H9 (cell line): ENCODE results near the gene ARID3C. TPM values are rescaled to one million over a fixed set of nuclear protein-coding genes. Genes with fewer than 3 reads are reported as not detected.

Experiments
- DNase-seq: peaks from one replicate; pipeline ENCODE4 v3.0.0-alpha.2; 2017
- H2AFZ ChIP-seq: one replicate; pipeline ENCODE4 v1.6.1; 2013; ENCODE audit warnings: mild to moderate bottlenecking, low read length, control low read depth, moderate library complexity
- H2AK5ac ChIP-seq: 2 replicates; pipeline ENCODE4 v1.6.1; 2013; ENCODE audit warnings: low read length, control low read depth, mixed read lengths; ENCODE audit not compliant: insufficient read length
- H2BK120ac ChIP-seq: one replicate; pipeline ENCODE4 v1.6.1; 2013; ENCODE audit warnings: low read depth, mild to moderate bottlenecking, low read length, control low read depth, inconsistent platforms; ENCODE audit not compliant: poor library complexity, severe bottlenecking
- H2BK12ac ChIP-seq: 2 replicates; pipeline ENCODE4 v1.6.1; 2013; ENCODE audit warnings: low read length, control low read depth, mixed read lengths, low read depth; ENCODE audit not compliant: insufficient read length
- H2BK15ac ChIP-seq: 2 replicates; pipeline ENCODE4 v1.6.1; 2013; ENCODE audit warnings: low read depth, low read length, control low read depth
- H2BK20ac ChIP-seq: one replicate; pipeline ENCODE4 v1.6.1; 2013; ENCODE audit warnings: low read depth, mild to moderate bottlenecking, low read length, control low read depth, inconsistent platforms; ENCODE audit not compliant: poor library complexity, severe bottlenecking
- H2BK5ac ChIP-seq: 2 replicates; pipeline ENCODE4 v1.6.1; 2013; ENCODE audit warnings: low read length, control low read depth, mixed read lengths; ENCODE audit not compliant: insufficient read length
- H3K14ac ChIP-seq: 2 replicates; pipeline ENCODE4 v1.6.1; 2013; ENCODE audit warnings: low read length, control low read depth; ENCODE audit not compliant: insufficient read depth
- H3K18ac ChIP-seq: 2 replicates; pipeline ENCODE4 v1.6.1; 2013; ENCODE audit warnings: low read depth, mild to moderate bottlenecking, mixed read lengths, low read length, control low read depth; ENCODE audit not compliant: insufficient read length
- H3K23ac ChIP-seq: 2 replicates; pipeline ENCODE4 v1.6.1; 2013; ENCODE audit warnings: low read length, control low read depth, mixed read lengths, low read depth; ENCODE audit not compliant: insufficient read length
- H3K23me2 ChIP-seq: 2 replicates; pipeline ENCODE4 v1.6.1; 2013; ENCODE audit warnings: low read depth, mild to moderate bottlenecking, mixed read lengths, low read length, control low read depth; ENCODE audit not compliant: insufficient read length, poor library complexity, severe bottlenecking
- H3K27ac ChIP-seq: 2 replicates; pipeline ENCODE4 v1.5.1; 2013; ENCODE audit warnings: low read length, control low read depth, mixed read lengths, low read depth; ENCODE audit not compliant: insufficient read length
- H3K27me3 ChIP-seq: 2 replicates; pipeline ENCODE4 v1.6.1; 2013; ENCODE audit warnings: low read length, control low read depth, inconsistent platforms; ENCODE audit not compliant: insufficient read depth
- H3K4ac ChIP-seq: 2 replicates; pipeline ENCODE4 v1.6.1; 2013; ENCODE audit warnings: low read depth, mild to moderate bottlenecking, control low read depth, inconsistent platforms, low read length, moderate library complexity
- H3K4me1 ChIP-seq: 2 replicates; pipeline ENCODE4 v1.6.1; 2013; ENCODE audit warnings: low read length, control low read depth, inconsistent platforms; ENCODE audit not compliant: insufficient read depth
- H3K4me2 ChIP-seq: 2 replicates; pipeline ENCODE4 v1.6.1; 2013; ENCODE audit warnings: low read length, control low read depth, mixed read lengths; ENCODE audit not compliant: insufficient read length, insufficient read depth
- H3K56ac ChIP-seq: 2 replicates; pipeline ENCODE4 v1.6.1; 2013; ENCODE audit warnings: low read depth, mild to moderate bottlenecking, mixed read lengths, low read length, control low read depth; ENCODE audit not compliant: insufficient read length
- H3K79me1 ChIP-seq: 2 replicates; pipeline ENCODE4 v1.6.1; 2013; ENCODE audit warnings: low read depth, mild to moderate bottlenecking, moderate library complexity, low read length, control low read depth, inconsistent platforms; ENCODE audit not compliant: insufficient read depth, poor library complexity, severe bottlenecking
- H3K79me2 ChIP-seq: 2 replicates; pipeline ENCODE4 v1.6.1; 2013; ENCODE audit warnings: low read length, control low read depth, inconsistent platforms; ENCODE audit not compliant: insufficient read depth
- H3K9ac ChIP-seq: 2 replicates; pipeline ENCODE4 v1.6.1; 2013; ENCODE audit warnings: low read length, control low read depth, mixed read lengths; ENCODE audit not compliant: insufficient read length; ENCODE audit errors: extremely low read depth
- H3K9me3 ChIP-seq: one replicate; pipeline ENCODE4 v1.6.1; 2013; ENCODE audit warnings: low read depth, low read length, inconsistent platforms; ENCODE audit not compliant: control insufficient read depth
- H3T11ph ChIP-seq: one replicate; pipeline ENCODE4 v1.6.1; 2013; ENCODE audit warnings: mild to moderate bottlenecking, low read length, control low read depth, inconsistent platforms
- H4K20me1 ChIP-seq: one replicate; pipeline ENCODE4 v1.6.1; 2013; ENCODE audit not compliant: control insufficient read depth, insufficient read length, insufficient read depth
- H4K5ac ChIP-seq: 2 replicates; pipeline ENCODE4 v1.6.1; 2013; ENCODE audit warnings: low read depth, mild to moderate bottlenecking, mixed read lengths, low read length, control low read depth; ENCODE audit not compliant: insufficient read length
- H4K8ac ChIP-seq: replicated peaks from 2 replicates; pipeline ENCODE4 v1.6.1; 2013; ENCODE audit warnings: low read length, control low read depth, mixed read lengths, low read depth; ENCODE audit not compliant: insufficient read length
- H4K91ac ChIP-seq: 2 replicates; pipeline ENCODE4 v1.6.1; 2013; ENCODE audit warnings: low read depth, mild to moderate bottlenecking, moderate library complexity, mixed read lengths, low read length, control low read depth; ENCODE audit not compliant: insufficient read length
- H3K27ac Mint-ChIP-seq, 3 experiments: 2 replicates in 2 of 3; 3 replicates in 1 of 3; pipeline ENCODE4 v1.8.0; 2020 to 2021; ENCODE audit warnings: mixed read lengths in 3 of 3, mild to moderate bottlenecking in 1 of 3, moderate library complexity in 1 of 3
- H3K27me3 Mint-ChIP-seq: 2 replicates; pipeline ENCODE4 v1.8.0; 2021; ENCODE audit warnings: low read depth, mild to moderate bottlenecking, moderate library complexity, mixed read lengths
- H3K36me3 Mint-ChIP-seq, 3 experiments: 2 replicates in 2 of 3; 3 replicates in 1 of 3; pipeline ENCODE4 v1.8.0; 2020 to 2021; ENCODE audit warnings: low read depth in 3 of 3, mixed read lengths in 3 of 3; ENCODE audit not compliant: insufficient read depth in 1 of 3
- H3K4me1 Mint-ChIP-seq, 2 experiments: 2 replicates each; pipeline ENCODE4 v1.8.0; 2020; ENCODE audit warnings: mixed read lengths in 2 of 2
- H3K4me3 Mint-ChIP-seq, 2 experiments: 2 replicates in 1 of 2; 3 replicates in 1 of 2; pipeline ENCODE4 v1.8.0; 2020 to 2021; ENCODE audit warnings: mild to moderate bottlenecking in 2 of 2, mixed read lengths in 2 of 2, moderate library complexity in 1 of 2
- H3K9me3 Mint-ChIP-seq, 2 experiments: 2 replicates in 1 of 2; 3 replicates in 1 of 2; pipeline ENCODE4 v1.8.0; 2020; ENCODE audit warnings: mild to moderate bottlenecking in 2 of 2, mixed read lengths in 2 of 2, moderate library complexity in 1 of 2
- WGBS: extraction: QIAGEN DNeasy Blood & Tissue Kit; methylation state at CpG from one replicate; pipeline ENCODE4 v1.1.7; 2013; ENCODE audit warnings: missing lambda C conversion rate, low lambda C conversion rate, mixed read lengths; ENCODE audit not compliant: insufficient read length; ENCODE audit errors: extremely low coverage; 5-methylcytosine and 5-hydroxymethylcytosine counted together
- total RNA-seq: library from RNA; stranded (reverse); gene quantifications from 2 replicates; pipeline ENCODE4 v1.2.1, GENCODE V29; 2021
- TF ChIP-seq, protein P1 (sequence below): fragments of 200-600 bp; sonication (generic); conservative IDR thresholded peaks from 3 replicates; pipeline ENCODE4 v1.8.0; 2021; ENCODE audit warnings: antibody characterized with exemption, mild to moderate bottlenecking

The ARID3C gene
- total RNA-seq, 1 experiment from 2014 or later, result not detected

DNA sequence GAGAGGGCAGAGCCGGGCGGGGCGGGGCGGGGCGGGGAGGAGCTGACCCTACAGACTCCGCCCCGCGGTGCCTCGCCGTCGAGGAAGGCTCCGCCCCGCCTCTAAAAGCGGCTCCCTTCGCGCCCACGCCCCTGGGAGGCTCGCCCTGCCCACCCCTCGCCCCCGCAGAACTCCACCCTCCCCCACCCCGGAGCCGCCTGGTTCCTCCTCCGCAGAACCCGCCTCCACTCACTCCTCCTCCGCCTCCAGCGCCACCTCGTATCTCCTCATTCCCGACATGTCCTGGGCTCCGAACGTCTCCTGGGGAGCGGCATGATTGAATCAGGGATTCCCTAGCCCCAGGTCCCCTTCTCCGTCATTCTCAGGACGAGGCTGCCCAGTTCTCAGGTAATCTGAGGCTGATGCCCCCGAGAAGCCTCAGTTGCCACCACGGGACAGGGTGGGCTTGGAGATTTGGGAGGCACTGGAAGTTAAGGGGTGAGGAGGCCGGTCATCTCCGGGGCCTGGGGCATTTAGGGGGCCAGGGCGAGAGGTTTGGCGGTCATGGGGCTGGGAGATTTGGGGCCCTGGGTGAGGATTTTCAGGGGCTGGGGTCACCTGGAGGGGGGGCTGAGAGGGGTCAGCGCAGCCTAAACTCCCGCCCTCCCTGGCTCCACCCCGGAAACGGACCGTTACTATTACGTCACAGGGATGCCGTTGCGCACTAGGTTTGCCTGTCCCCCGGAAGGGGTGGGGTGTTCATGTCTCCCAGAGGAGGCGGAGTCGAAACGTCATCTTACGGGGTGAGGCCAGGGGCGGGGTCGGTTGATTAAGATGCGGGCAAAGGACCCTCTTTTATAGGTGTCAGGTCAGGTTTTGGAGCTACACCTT is 36.8 kb upstream of the ARID3C start:
- no peaks in the 10 kb centered on the region for H4K20me1 ChIP-seq
- H3K4ac ChIP-seq, result no peak overlapping the region; the same call in 1 of the 2 replicates
- peak overlapping the region; percentile 88 to 92 for H3K4me3 Mint-ChIP-seq
- H3K23me2 ChIP-seq, result peaks cover 13% of the 10 kb centered on the region
- H3K79me2 ChIP-seq, result no peaks in the 10 kb centered on the region
- H3K4me2 ChIP-seq, result peak overlapping the region; percentile 54
- H3T11ph ChIP-seq, result no peak overlapping the region
- H3K27me3 Mint-ChIP-seq, result peaks cover 10% of the 10 kb centered on the region
- no peaks in the 10 kb centered on the region for H3K79me1 ChIP-seq
- peaks cover 7 to 8% of the 10 kb centered on the region in 2 experiments for H3K4me1 Mint-ChIP-seq
- H2BK15ac ChIP-seq, result no peak overlapping the region
- no CpG with 5 or more reads among the region's 55 CpGs for WGBS
- no peak overlapping the region for H2BK5ac ChIP-seq
- no peak overlapping the region for H2AFZ ChIP-seq
- H3K36me3 Mint-ChIP-seq, result peaks cover 24 to 27% (median 24%) of the 10 kb centered on the region in 3 experiments
- H3K27ac Mint-ChIP-seq, result peak overlapping the region; percentile 95 to 99 (median 98); a peak in 6 of 7 replicates
- H3K23ac ChIP-seq, result no peak overlapping the region
- TF ChIP-seq, protein P1, sequence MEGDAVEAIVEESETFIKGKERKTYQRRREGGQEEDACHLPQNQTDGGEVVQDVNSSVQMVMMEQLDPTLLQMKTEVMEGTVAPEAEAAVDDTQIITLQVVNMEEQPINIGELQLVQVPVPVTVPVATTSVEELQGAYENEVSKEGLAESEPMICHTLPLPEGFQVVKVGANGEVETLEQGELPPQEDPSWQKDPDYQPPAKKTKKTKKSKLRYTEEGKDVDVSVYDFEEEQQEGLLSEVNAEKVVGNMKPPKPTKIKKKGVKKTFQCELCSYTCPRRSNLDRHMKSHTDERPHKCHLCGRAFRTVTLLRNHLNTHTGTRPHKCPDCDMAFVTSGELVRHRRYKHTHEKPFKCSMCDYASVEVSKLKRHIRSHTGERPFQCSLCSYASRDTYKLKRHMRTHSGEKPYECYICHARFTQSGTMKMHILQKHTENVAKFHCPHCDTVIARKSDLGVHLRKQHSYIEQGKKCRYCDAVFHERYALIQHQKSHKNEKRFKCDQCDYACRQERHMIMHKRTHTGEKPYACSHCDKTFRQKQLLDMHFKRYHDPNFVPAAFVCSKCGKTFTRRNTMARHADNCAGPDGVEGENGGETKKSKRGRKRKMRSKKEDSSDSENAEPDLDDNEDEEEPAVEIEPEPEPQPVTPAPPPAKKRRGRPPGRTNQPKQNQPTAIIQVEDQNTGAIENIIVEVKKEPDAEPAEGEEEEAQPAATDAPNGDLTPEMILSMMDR, result no peak
- no peak overlapping the region for H4K5ac ChIP-seq
- H3K14ac ChIP-seq, result peak overlapping the region; percentile 83
- no peaks in the 10 kb centered on the region for H3K4me1 ChIP-seq
- no peak overlapping the region for H2BK12ac ChIP-seq
- no peak overlapping the region for H4K8ac ChIP-seq
- peak; percentile 95 for DNase-seq
- no peak overlapping the region for H2BK20ac ChIP-seq
- peaks cover 10 to 13% of the 10 kb centered on the region in 2 experiments for H3K9me3 Mint-ChIP-seq
- H3K27me3 ChIP-seq, result no peaks in the 10 kb centered on the region
- H3K18ac ChIP-seq, result peak overlapping the region; percentile 71
- H4K91ac ChIP-seq, result no peak overlapping the region
- H3K9ac ChIP-seq, result peak overlapping the region; percentile 69
- H2AK5ac ChIP-seq, result no peak overlapping the region
- no peak overlapping the region for H3K56ac ChIP-seq
- no peak overlapping the region for H3K27ac ChIP-seq
- H2BK120ac ChIP-seq, result no peak overlapping the region
- H3K9me3 ChIP-seq, result no peaks in the 10 kb centered on the region
